HG02763 (cell line): ENCODE data around the gene PRDM16.

Source experiments
- ATAC-seq: cut with Tn5 transposase; IDR thresholded peaks from one replicate; pipeline ENCODE4 v1.9.1; 2021; ENCODE audit warnings: mild to moderate bottlenecking, moderate library complexity; ENCODE audit not compliant: unreplicated experiment

The PRDM16 gene

DNA sequence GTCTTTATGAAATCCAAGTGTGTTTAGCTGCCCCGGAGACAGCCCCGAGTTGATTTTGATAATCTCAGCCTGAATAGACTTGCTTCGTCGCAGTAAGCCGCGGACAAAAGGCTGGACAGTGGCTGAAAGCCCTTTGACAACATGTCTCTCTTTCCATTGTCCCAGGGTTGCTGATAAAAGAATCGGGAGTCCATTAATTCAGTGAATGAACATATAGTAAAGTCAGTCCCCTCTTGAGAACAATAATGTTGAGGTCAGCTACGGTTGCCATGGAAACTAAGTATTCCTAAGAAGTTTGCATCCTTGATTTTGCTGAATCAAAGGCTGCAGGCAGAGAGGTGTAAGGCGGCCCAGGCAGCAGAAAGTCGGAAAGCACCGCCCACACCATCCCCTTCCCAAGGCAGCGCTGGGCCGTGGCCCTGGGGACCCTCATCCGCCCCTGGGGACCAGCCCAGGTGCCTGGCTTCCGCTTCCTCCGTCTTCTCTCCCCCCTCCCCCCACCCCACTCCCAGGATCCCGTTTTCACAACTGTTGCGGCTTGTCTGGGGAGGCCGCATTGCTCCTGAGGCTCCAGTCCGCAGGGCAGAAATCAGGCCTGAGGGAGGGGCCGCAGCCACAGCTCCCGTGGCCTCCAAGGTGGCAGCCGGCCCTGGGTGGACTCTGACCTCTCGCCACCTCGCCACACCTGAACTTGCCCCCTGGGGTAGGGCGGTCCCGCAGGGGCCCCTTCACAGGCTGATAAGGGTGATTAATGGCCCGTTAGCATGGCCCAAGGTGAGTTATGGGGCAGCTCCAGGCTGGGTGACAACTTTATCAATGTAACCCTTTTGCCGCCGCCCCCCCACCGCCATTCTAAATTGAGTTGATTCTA is 180.9 kb downstream of the PRDM16 start:
- ATAC-seq, result no peak

- no peak for ATAC-seq
Observed at GRCh38 chr1:3250624-3251023, 181.6 kb downstream of the PRDM16 start.

DNA sequence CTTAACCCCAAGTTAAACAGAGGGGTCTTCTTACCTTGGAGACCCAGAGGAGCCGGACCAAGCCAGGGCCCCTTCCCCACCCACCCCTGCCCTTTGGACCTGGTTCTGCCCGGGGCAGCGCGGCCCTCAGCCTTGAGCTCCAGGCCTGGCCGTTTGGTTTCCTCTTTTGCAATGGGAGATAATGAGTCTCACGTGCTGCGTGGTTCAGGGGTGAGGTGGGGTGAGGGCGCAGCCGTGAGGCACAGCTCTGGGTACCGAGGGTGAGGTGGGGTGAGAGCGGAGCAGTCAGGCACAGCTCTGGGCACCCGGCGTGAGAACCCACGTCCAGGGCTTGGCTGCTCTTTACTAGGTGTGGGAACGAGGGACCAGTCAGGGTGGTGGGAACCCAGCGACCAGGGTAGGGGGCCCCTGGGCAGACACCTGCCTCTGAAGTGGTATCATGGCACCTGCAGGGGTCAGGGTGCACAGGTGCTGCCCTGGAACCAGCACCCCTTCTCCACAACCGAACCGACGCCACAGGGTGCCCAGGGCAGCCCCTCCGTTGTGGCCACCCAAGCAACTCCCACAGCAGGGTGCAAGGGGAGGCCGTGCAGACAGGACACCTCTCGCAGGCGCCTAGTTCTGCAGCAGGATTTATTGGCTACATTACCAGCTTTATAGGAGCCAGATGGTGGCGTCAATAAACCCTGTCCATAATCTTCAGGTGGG is 182.2 kb downstream of the PRDM16 start:
- ATAC-seq, result no peak

- ATAC-seq, result no peak
Observed at GRCh38 chr1:3251807-3252428, 182.9 kb downstream of the PRDM16 start.

DNA sequence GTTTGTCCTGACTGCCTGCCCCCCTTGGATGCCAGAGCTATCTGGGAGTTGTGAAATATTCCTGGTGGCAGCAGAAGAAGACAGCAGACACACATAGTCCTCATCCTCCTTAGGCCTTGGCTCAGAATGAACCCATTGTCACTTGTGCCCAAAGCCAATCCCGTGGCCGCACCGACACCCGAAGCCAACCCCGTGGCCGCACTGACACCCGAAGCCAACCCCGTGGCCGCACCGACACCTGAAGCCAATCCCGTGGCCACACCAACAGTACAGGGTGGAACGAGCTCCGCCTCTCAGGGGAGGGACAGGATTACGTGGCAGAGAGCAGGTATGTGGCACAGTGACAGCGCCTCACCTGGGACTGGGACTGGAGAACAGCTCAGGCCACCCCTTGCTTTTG is 186.7 kb downstream of the PRDM16 start:
- no peak for ATAC-seq

GRCh38 chr1:3257788-3258187 is 188.8 kb downstream of the PRDM16 start:
- no peak for ATAC-seq

GRCh38 chr1:3258386-3259003 is 189.5 kb downstream of the PRDM16 start:
- ATAC-seq, result no peak

DNA sequence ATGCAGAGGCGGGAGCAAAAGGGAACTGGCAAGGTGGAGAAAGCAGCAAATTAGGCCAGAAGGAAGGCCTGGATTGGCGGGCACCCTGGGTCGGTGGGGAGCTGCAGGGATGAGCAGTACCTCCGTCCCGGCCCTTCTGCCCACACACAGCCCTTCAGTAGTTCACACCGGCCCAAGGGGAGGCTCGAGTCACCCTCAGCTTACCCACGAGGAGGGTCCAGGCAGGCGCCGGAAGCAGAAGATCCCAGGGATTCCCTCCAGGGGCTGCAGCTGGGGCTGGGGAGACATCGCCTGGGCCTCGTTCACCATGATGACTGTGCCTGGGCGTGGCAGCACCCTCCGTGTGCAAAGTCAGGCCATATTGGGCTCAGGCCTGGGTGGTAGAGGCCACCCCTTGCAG is 190.0 kb downstream of the PRDM16 start:
- no peak for ATAC-seq

- no peak for ATAC-seq
Observed at GRCh38 chr1:3261007-3261968, 192.3 kb downstream of the PRDM16 start.

DNA sequence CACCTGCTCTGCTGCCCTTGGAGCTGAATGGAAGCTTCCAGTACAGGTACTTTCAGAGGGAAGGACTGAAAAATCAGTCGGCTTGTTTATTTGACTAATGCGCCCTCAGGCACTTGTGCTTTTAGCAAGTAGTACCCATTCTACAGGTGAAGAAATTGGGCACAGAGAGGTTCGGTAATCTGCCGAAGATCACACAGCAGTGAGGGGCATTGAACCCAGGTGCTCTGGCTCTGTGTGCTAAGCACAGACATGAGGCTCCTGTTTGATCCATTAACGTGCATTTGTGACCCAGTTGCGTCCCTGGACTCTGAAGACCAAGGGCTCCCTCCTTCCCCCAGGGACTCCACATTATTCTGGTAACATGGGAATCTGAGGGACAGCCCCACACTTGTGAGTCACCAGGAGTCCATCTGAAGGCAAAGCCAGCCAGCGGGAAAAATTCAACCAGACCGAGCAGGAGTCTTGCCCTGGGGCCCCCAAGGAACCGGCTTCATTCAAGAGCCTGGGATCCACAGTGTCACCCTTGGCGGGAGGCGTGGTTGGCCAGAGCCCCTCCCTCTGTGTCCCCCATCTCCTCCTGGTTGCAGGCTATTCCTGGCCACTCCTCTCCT is 193.1 kb downstream of the PRDM16 start:
- no peak for ATAC-seq

DNA sequence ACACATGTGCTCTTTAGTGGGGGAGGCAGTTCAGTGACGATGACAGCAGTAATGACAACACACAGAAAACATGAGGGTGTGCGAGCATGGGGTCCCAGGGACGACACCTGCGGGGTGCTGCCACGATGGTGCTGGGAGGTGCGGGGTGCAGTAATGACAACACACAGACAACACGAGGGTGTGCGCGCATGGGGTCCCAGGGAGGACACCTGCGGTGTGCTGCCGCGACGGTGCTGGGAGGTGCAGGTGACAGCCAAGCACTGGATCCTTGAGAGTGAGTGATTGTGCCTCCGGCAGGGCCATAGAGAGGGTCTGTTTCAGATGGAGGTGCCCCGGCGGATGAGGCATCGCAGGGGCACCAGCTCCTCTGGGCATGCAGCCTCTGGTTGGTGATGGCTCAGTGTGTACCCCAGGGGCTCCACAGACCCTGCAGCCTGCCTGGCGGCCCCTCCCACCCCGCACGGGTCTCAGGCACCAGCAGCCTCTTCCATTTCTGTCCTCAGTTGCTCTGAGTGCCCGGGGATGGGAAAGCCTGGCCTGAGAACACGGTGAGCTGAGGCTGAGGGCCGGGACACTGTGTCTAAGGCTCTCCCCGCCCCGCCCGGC is 193.8 kb downstream of the PRDM16 start:
- ATAC-seq, result no peak

- no peak for ATAC-seq
Observed at GRCh38 chr1:3263790-3264189, 194.8 kb downstream of the PRDM16 start.

- ATAC-seq, result no peak
Observed at GRCh38 chr1:3264456-3264855, 195.5 kb downstream of the PRDM16 start.

DNA sequence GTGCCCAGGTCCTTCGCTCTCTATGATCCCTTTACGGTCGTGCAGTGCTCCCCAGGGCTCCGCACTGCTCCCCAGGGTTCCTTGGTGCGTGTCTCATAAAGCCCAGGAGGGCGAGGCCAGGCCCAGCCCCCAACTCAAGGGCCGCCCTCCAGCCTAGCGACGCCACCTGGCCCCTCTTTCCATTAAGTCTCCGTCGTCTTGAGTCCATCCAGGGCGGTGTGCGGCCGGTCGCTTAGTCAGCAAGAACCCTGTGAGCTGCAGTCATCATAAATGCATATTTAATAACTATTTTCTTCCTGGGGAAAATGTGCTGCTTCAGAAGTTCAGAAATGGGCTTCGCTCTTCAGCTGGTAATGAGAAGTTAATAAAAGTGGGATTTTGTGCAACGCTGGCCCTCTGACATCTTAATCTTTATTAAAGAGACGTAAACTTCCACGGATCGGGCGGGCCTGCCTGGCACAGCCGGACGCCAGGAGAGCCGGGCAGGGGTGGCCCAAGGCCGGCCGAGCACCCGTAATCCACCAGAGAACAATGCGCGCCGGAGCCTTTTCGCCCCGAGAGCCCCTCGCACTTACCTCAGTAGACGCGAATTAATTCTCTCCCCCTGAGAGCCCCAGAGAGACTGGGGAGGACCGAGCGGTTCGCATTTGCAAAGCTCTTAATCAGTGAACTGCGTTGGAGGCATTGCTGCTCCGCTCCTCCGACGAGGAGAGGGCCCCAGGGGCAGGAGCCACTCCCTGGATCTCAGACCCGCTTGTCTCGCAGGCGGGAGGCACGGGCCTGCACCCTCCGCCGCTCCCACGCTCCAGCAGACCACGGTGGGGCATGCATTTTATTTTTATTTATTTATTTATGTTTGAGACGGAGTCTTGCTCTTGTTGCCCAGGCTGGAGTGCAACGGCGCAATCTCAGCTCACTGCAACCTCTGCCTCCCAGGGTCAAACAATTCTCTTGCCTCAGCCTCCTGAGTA is 197.1 kb downstream of the PRDM16 start:
- no peak for ATAC-seq

GRCh38 chr1:3266870-3267549 is 198.0 kb downstream of the PRDM16 start:
- no peak for ATAC-seq

DNA sequence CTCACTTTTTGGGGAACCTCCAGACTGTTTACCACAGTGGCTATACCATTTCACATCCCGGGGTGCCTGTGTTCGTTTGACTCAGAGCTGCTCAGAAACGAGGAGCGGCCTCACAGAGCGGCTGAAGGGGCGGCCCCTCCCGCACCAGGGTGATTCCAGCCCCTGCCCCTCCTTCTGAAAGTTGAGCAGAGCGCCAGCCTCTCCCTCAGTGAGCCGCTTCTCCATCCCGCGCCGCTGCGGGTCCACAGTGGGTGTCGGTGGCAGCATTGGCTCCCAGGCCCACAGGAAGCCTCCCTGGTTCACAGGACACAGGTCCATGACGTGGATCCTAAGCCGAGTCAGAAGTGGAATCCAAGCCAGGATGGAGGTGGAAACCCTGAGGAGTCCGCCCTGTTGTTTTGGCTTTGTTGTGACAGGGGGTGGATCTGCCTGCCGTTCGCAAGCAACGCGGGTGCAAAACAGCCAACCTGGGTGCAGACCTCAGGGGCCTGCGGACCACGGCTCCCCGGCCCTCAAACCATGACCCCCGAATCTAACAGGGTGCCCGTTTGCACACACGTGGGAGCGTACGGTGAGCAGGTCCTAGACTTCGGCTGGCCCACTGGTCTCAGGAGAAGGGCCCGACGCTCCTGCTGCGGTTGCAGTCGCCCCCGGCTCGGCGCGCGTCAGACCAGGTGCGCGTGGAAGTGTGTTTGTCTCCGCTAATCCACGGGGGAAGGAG is 198.7 kb downstream of the PRDM16 start:
- ATAC-seq, result no peak

- no peak for ATAC-seq
Observed at GRCh38 chr1:3268281-3268680, 199.3 kb downstream of the PRDM16 start.
